Heart right ventricle (tissue), 16 donors: ENCODE data around the gene SLC22A16. TPM values are rescaled to one million over a fixed set of nuclear protein-coding genes. Genes with fewer than 3 reads are reported as not detected.

Experiments
- ATAC-seq, 8 donors: fragments of 200-7000 bp; cut with Tn5 transposase; one replicate each; pipeline ENCODE4 v1.9.1; 2020; ENCODE audit warnings: mild to moderate bottlenecking in 8 of 8, moderate library complexity in 8 of 8, moderate number of reproducible peaks in 1 of 8
- DNase-seq, 2 donors: peaks; one replicate each; pipeline ENCODE4 v3.0.0-alpha.2; 2020
- H3K27ac ChIP-seq, 10 donors: fragments of 200-600 bp; sonication (generic) in 2 of 10; one replicate each; pipeline versions ENCODE4 v1.5.0 to v1.8.0; 2020 to 2022; ENCODE audit warnings: mild to moderate bottlenecking in 3 of 10
- H3K27me3 ChIP-seq, 7 donors: fragments of 200-600 bp; one replicate each; pipeline ENCODE4 v1.8.0; 2021 to 2022; ENCODE audit warnings: mild to moderate bottlenecking in 2 of 7
- H3K36me3 ChIP-seq, 9 donors: fragments of 200-600 bp; sonication (generic) in 1 of 9; one replicate each; pipeline versions ENCODE4 v1.5.0 to v1.8.0; 2020 to 2022; ENCODE audit warnings: mild to moderate bottlenecking in 2 of 9
- H3K4me1 ChIP-seq, 9 donors: fragments of 200-600 bp; sonication (generic) in 1 of 9; one replicate each; pipeline versions ENCODE4 v1.5.0 to v1.8.0; 2020 to 2022; ENCODE audit warnings: mild to moderate bottlenecking in 4 of 9
- H3K4me3 ChIP-seq, 10 donors: fragments of 200-600 bp; sonication (generic) in 2 of 10; one replicate each; pipeline versions ENCODE4 v1.5.0 to v1.8.0; 2020 to 2022; ENCODE audit warnings: mild to moderate bottlenecking in 7 of 10, moderate library complexity in 2 of 10
- H3K9me3 ChIP-seq, 11 donors: fragments of 200-600 bp in 10 of 11; sonication (generic) in 2 of 11; one replicate each; pipeline versions ENCODE4 v1.5.0 to v1.8.0; 2013 to 2022; ENCODE audit warnings: mild to moderate bottlenecking in 2 of 11, control low read depth in 1 of 11, moderate library complexity in 1 of 11
- WGBS, 2 donors: extraction: QIAGEN DNeasy Blood & Tissue Kit; methylation state at CpG; one replicate each; pipeline ENCODE4 v1.1.7; 2013; ENCODE audit warnings: inconsistent platforms in 1 of 2; 5-methylcytosine and 5-hydroxymethylcytosine counted together
- intact Hi-C, 10 donors: fragments of 100-400 bp; cut with DNase I; formaldehyde crosslinking; loops; one replicate each; pipeline versions ENCODE4 v1.11.1 to v1.14.2; 2022
- polyA plus RNA-seq, 2 donors: library from polyadenylated mRNA; stranded (reverse); fragments of 200-250 nt; gene quantifications; one replicate each; pipeline ENCODE4 v1.2.3, GENCODE V29; 2013
- total RNA-seq, 10 donors: library from RNA; stranded (reverse); fragmentation: NEBNext Ultra II Directional in 3 of 10; extraction: Animal tissue kit (Norgen Biotek cat#: 25700) in 3 of 10; gene quantifications; one replicate each; pipeline versions ENCODE4 v1.2.1 to v1.2.4, GENCODE V29; 2021 to 2023
- TF ChIP-seq, protein P1 (sequence below), 9 donors: fragments of 200-600 bp; sonication (generic) in 2 of 9; IDR thresholded peaks; one replicate each; pipeline versions ENCODE4 v1.5.0 to v1.8.0; 2021 to 2022; ENCODE audit warnings: antibody characterized with exemption in 9 of 9, mild to moderate bottlenecking in 5 of 9, moderate library complexity in 1 of 9
- donor health status: Arrhythmogenic right ventricular cardiomyopathy.
- donor health status: ischemic (EF 13 %, LVEDD 7.1; RV severe dilation, severe dysfunction).
- donor health status: healthy with polysubstance abuse.
- donor health status: DM: no; HTN: yes; CAD: no.
- donor health status: DM: no; HTN: no; CAD: no.
- donor health status: ischemic (EF 25% LVEDD 6.9; RV normal size, moderate dysfunction).
- donor health status: ischemic (EF 25% LVEDD 5.7; RV mildly dilated, moderate dysfunction).
- donor health status: healthy.
- donor health status: DM: yes; HTN: yes; CAD: no.
- donor health status: Ischemic cardiomyopathy.
- donor health status: ischemic (EF 35%, LVEDD 5.7; RV mildly dilated, moderate dysfunction).
- donor health status: nonischemic (EF 11% LVEDD 7.7; RV severe dilation, severe dysfunction).
- donor health status: DM: yes; HTN: yes; CAD: no.
- donor health status: PGD.
- donor health status: ischemic (EF 29% LVEDD 5.4; RV normal size, mild dysfunction).
- donor health status: nonischemic (EF 23%, LVEDD 6.1; RV moderate dilation, normal function).

Gene SLC22A16
- total and polyA plus RNA-seq, 12 donors = 0.09 to 1.9 (median 0.53) TPM; not detected in 9

DNA sequence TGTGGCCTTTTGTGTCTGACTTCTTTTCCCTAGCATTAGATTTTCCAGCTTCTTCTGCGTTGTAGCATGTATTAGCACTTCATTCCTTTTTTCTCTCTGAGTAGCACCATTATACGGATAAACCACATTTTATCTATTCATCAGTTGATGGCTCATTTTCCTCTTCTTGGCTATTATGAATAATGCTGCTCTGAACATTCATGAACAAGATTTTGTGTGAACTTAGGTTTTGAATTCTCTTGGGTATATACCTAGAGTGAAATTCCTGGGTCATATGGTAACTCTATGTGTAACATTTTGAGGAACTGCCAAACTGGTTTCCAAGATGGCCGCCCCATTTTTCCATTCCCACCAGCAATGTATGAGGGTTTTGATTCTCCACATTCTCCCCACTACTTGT lies 28.7 kb downstream of the SLC22A16 start:
- H3K36me3 ChIP-seq = no peaks in the 10 kb centered on the region
- H3K27me3 ChIP-seq = peaks cover 0 to 4% (median 0%) of the 10 kb centered on the region in 7 donors
- 95 to 96% methylated on average over 3 of the region's 3 CpGs for WGBS, 2 donors
- intact Hi-C loops = no loop called here
- peaks cover 0 to 4% (median 0%) of the 10 kb centered on the region in 9 donors for H3K4me1 ChIP-seq
- H3K9me3 ChIP-seq = no peaks in the 10 kb centered on the region
- TF ChIP-seq, protein P1, sequence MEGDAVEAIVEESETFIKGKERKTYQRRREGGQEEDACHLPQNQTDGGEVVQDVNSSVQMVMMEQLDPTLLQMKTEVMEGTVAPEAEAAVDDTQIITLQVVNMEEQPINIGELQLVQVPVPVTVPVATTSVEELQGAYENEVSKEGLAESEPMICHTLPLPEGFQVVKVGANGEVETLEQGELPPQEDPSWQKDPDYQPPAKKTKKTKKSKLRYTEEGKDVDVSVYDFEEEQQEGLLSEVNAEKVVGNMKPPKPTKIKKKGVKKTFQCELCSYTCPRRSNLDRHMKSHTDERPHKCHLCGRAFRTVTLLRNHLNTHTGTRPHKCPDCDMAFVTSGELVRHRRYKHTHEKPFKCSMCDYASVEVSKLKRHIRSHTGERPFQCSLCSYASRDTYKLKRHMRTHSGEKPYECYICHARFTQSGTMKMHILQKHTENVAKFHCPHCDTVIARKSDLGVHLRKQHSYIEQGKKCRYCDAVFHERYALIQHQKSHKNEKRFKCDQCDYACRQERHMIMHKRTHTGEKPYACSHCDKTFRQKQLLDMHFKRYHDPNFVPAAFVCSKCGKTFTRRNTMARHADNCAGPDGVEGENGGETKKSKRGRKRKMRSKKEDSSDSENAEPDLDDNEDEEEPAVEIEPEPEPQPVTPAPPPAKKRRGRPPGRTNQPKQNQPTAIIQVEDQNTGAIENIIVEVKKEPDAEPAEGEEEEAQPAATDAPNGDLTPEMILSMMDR (IDR thresholded peaks at IDR 0.05) = no peak
- no peak overlapping the region for H3K27ac ChIP-seq
- DNase-seq (no peak), ATAC-seq (no peak)
- no peak overlapping the region for H3K4me3 ChIP-seq

DNA sequence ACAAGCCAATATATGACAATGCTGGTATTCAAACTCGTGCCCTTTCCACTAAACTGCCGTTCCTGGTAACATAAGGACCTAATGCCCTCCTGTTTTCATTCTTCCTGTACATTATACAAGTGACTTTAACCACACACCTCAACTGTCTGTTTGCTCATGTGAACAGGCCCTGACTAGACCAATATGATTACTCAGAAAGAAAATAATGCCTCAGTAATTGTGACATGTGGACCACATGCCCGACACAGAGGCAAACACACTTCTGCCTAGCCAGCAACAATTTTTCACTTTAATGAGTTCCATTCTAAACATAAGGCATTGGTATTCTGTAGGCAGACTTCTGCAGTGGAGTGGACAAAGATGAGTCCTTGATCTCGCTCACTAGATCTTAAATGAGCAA lies 30.0 kb downstream of the SLC22A16 start:
- Histone ChIP-seq H3K9me3 (no peaks in the 10 kb centered on the region), H3K27ac (no peak overlapping the region), H3K36me3 (no peaks in the 10 kb centered on the region), H3K27me3 (peaks cover 0 to 4% (median 0%) of the 10 kb centered on the region in 7 donors), H3K4me1 (peaks cover 0 to 4% (median 0%) of the 10 kb centered on the region in 9 donors), H3K4me3 (no peak overlapping the region)
- WGBS, 2 donors = 81 to 91% methylated on average over 4 of the region's 4 CpGs
- TF ChIP-seq, protein P1 (IDR thresholded peaks at IDR 0.05) = no peak
- intact Hi-C loops = no loop called here
- ATAC-seq (no peak), DNase-seq (no peak)

DNA sequence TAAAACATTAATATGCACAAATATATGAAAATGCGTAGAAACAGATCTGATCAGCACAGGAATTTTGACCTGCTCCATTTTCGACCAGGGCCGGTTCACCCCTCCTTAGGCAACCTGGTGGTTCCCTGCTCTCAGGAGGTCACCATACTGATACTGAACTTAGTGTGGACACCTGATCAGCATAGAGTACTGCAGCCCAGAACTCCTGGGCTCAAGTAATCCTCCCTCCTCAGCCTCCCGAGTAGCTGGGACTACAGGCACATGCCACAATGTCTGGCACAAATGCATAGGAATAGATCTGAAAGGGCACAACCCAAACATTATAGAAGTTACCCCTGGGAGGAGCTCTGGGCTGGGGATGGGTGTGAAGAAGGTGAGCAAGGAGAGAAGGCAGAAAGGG lies 36.4 kb downstream of the SLC22A16 start:
- Histone ChIP-seq H3K9me3 (peaks cover 0 to 4% (median 0%) of the 10 kb centered on the region in 11 donors), H3K36me3 (no peaks in the 10 kb centered on the region), H3K4me1 (no peaks in the 10 kb centered on the region), H3K4me3 (no peak overlapping the region), H3K27ac (no peak overlapping the region), H3K27me3 (no peaks in the 10 kb centered on the region)
- DNase-seq (no peak), ATAC-seq (no peak)
- TF ChIP-seq, protein P1 (IDR thresholded peaks at IDR 0.05) = no peak
- WGBS, 2 donors = 78 to 87% methylated on average over 4 of the region's 4 CpGs
- intact Hi-C loops = no loop called here

DNA sequence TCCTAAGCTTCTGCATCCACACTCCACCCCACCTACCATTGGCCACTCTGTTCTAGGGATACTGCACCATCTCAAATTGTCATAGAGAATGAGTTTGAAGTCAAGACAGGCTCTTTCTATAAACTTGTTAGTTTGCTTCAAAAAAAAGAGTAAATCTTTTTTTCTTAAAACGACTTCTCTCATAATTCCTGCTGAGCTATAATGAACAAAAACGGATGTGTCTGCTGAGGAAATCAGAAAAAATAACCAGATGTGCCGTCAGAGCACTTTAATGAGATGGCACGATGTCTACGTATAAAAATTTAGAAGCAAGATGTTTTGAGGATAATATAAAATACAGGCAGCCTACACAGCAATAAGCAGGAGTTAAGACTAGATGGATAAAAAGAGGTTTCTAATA lies 37.1 kb downstream of the SLC22A16 start:
- Histone ChIP-seq H3K4me3 (no peak overlapping the region), H3K4me1 (no peaks in the 10 kb centered on the region), H3K27ac (no peak overlapping the region), H3K36me3 (no peaks in the 10 kb centered on the region), H3K9me3 (peaks cover 0 to 4% (median 0%) of the 10 kb centered on the region in 11 donors), H3K27me3 (no peaks in the 10 kb centered on the region)
- TF ChIP-seq, protein P1 (IDR thresholded peaks at IDR 0.05) = no peak
- no peak for ATAC-seq
- intact Hi-C loops = no loop called here
- 53 to 62% methylated on average over 5 of the region's 5 CpGs for WGBS, 2 donors
- DNase-seq = no peak
